Peyer's patch (tissue), 4 donors: Measurements from ENCODE around the gene PLB1.

Experiments used
- CTCF ChIP-seq, 6 experiments: fragments of 450-650 bp in 4 of 6; fragments of 200-600 bp in 2 of 6; sonication (generic) in 1 of 6; IDR thresholded peaks; one replicate each; pipeline ENCODE4 v1.5.1; 2017 to 2019; ENCODE audit warnings: antibody characterized with exemption in 6 of 6, mild to moderate bottlenecking in 3 of 6, moderate library complexity in 1 of 6
- POLR2A ChIP-seq, 2 donors: fragments of 450-650 bp; IDR thresholded peaks; one replicate each; pipeline ENCODE4 v1.5.1; 2017; ENCODE audit warnings: antibody characterized with exemption in 2 of 2, mild to moderate bottlenecking in 2 of 2, moderate library complexity in 2 of 2

GRCh38 chr2:28471214-28471613 is 24.6 kb upstream of the PLB1 start:
- TF ChIP-seq CTCF (IDR thresholded peaks at IDR 0.05) (peak in 2 of 6 experiments; percentile 30 to 31), POLR2A (IDR thresholded peaks at IDR 0.05) (no peak)
